Liver (tissue), 9 donors: Measurements from ENCODE around the gene ETS2. TPM values are rescaled to one million over a fixed set of nuclear protein-coding genes. Genes with fewer than 3 reads are reported as not detected.

Source experiments
- DNase-seq: peaks from one replicate; pipeline ENCODE4 v3.0.0-alpha.2; 2017; ENCODE audit warnings: low spot score
- H3K27ac ChIP-seq, 2 donors: one replicate each; pipeline ENCODE4 v1.7.0; 2013; ENCODE audit warnings: inconsistent platforms in 2 of 2, low read length in 2 of 2, control low read depth in 1 of 2, low read depth in 1 of 2, mild to moderate bottlenecking in 1 of 2
- H3K27me3 ChIP-seq, 4 donors: one replicate each; pipeline versions ENCODE4 v1.6.1 to v1.7.0; 2013; ENCODE audit warnings: low read length in 3 of 4, inconsistent platforms in 1 of 4, mild to moderate bottlenecking in 1 of 4, moderate library complexity in 1 of 4; ENCODE audit not compliant: control insufficient read depth in 4 of 4, insufficient read depth in 4 of 4
- H3K36me3 ChIP-seq, 4 donors: one replicate each; pipeline versions ENCODE4 v1.6.1 to v1.7.0; 2013; ENCODE audit warnings: low read length in 3 of 4, mild to moderate bottlenecking in 3 of 4, low read depth in 1 of 4, moderate library complexity in 1 of 4; ENCODE audit not compliant: control insufficient read depth in 4 of 4, insufficient read depth in 3 of 4
- H3K4me1 ChIP-seq, 4 donors: one replicate each; pipeline versions ENCODE4 v1.6.1 to v1.7.0; 2013; ENCODE audit warnings: low read length in 3 of 4, mild to moderate bottlenecking in 3 of 4, moderate library complexity in 1 of 4; ENCODE audit not compliant: control insufficient read depth in 4 of 4, insufficient read depth in 4 of 4
- H3K4me3 ChIP-seq, 3 donors: one replicate each; pipeline versions ENCODE4 v1.6.1 to v1.7.0; 2013; ENCODE audit warnings: low read length in 3 of 3, control low read depth in 1 of 3, low read depth in 1 of 3, mild to moderate bottlenecking in 1 of 3
- H3K9ac ChIP-seq, 2 donors: one replicate each; pipeline ENCODE4 v1.7.0; 2013; ENCODE audit warnings: low read length in 2 of 2, mild to moderate bottlenecking in 2 of 2, moderate library complexity in 2 of 2, control low read depth in 1 of 2, low read depth in 1 of 2
- H3K9me3 ChIP-seq, 4 donors: one replicate each; pipeline versions ENCODE4 v1.6.1 to v1.7.0; 2013; ENCODE audit warnings: low read length in 3 of 4; ENCODE audit not compliant: control insufficient read depth in 4 of 4
- CTCF ChIP-seq: fragments of 150-350 bp; IDR thresholded peaks from 2 replicates; pipeline ENCODE4 v1.5.1; 2017; ENCODE audit warnings: improper control_type of control experiment, low read depth, low read length; ENCODE audit not compliant: missing input control
- FOXA1 ChIP-seq: IDR thresholded peaks from 2 replicates; pipeline ENCODE4 v1.6.1; 2016; ENCODE audit warnings: antibody characterized with exemption
- FOXA2 ChIP-seq: IDR thresholded peaks from 2 replicates; pipeline ENCODE4 v1.6.1; 2016; ENCODE audit warnings: antibody characterized with exemption
- GABPA ChIP-seq, 2 donors: IDR thresholded peaks in 1 of 2; conservative IDR thresholded peaks in 1 of 2; 2 replicates each; pipeline ENCODE4 v1.6.1; 2016; ENCODE audit warnings: antibody characterized with exemption in 2 of 2, mild to moderate bottlenecking in 1 of 2, moderate library complexity in 1 of 2
- HNF4G ChIP-seq: IDR thresholded peaks from 2 replicates; pipeline ENCODE4 v1.6.1; 2016; ENCODE audit warnings: antibody characterized with exemption
- JUND ChIP-seq, 2 donors: IDR thresholded peaks; 2 replicates each; pipeline ENCODE4 v1.6.1; 2016; ENCODE audit warnings: antibody characterized with exemption in 2 of 2
- RAD21 ChIP-seq, 2 donors: IDR thresholded peaks; 2 replicates each; pipeline ENCODE4 v1.6.1; 2016; ENCODE audit warnings: antibody characterized with exemption in 2 of 2, mild to moderate bottlenecking in 2 of 2
- RXRA ChIP-seq, 2 donors: IDR thresholded peaks; 2 replicates each; pipeline ENCODE4 v1.6.1; 2017 to 2018; ENCODE audit warnings: antibody characterized with exemption in 2 of 2, mild to moderate bottlenecking in 1 of 2
- SP1 ChIP-seq: IDR thresholded peaks from 2 replicates; pipeline ENCODE4 v1.6.1; 2018; ENCODE audit warnings: antibody characterized with exemption, mild to moderate bottlenecking
- TAF1 ChIP-seq: conservative IDR thresholded peaks from 2 replicates; pipeline ENCODE4 v1.6.1; 2016; ENCODE audit warnings: antibody characterized with exemption, mild to moderate bottlenecking
- YY1 ChIP-seq: IDR thresholded peaks from 2 replicates; pipeline ENCODE4 v1.6.1; 2016; ENCODE audit warnings: antibody characterized with exemption, mild to moderate bottlenecking
- WGBS: extraction: QIAGEN DNeasy Blood & Tissue Kit; methylation state at CpG from one replicate; pipeline ENCODE4 v1.1.7; 2013; 5-methylcytosine and 5-hydroxymethylcytosine counted together
- polyA plus RNA-seq, 2 donors: library from polyadenylated mRNA; stranded (reverse) in 1 of 2; unstranded in 1 of 2; fragments of 200-250 nt in 1 of 2; fragments of >200 nt in 1 of 2; fragmentation: Nextera tagmentation in 1 of 2; extraction: Ambion mirVana in 1 of 2; gene quantifications; one replicate each; pipeline versions ENCODE4 v1.2.1 to v1.2.3, GENCODE V29; 2013 to 2015
- total RNA-seq, 2 donors: library from RNA; depleted of rRNA; stranded (reverse); fragments of >200 nt; gene quantifications; one replicate each; pipeline ENCODE4 v1.2.3, GENCODE V29; 2014
- TF ChIP-seq, protein P1 (sequence below): IDR thresholded peaks from 2 replicates; pipeline ENCODE4 v1.6.1; 2016; ENCODE audit warnings: antibody characterized with exemption
- TF ChIP-seq, protein P2 (sequence below): IDR thresholded peaks from 2 replicates; pipeline ENCODE4 v1.6.1; 2016; ENCODE audit warnings: antibody characterized with exemption
- donor health status: healthy.
- donor health status: healthy.
- donor health status: healthy.
- donor health status: healthy.
- donor health status: healthy.

Gene ETS2
- total and polyA plus RNA-seq, 4 donors = 20.2 to 90.7 (median 41.8) TPM

DNA sequence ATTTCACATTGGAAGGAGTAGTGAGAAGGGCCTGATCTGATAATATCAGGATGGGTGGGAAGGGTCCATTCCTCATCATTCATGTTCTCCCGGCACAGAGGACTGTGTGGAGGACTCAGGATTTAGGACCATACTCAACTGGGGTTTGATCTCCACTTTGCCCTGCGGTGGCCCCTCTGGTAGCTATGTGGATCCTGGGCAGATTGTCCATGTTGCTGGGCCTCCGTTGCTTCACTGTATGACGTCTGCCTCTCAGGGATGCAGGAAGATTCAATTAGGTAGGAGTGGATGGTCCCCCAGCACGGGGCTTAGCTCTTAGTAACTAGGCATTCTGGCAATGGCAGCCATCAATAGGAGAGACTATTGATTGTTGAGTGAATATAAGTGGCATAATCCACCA lies 2.3 kb downstream of the ETS2 start:
- no peaks in the 10 kb centered on the region for H3K27me3 ChIP-seq
- peaks cover 4 to 30% (median 17%) of the 10 kb centered on the region in 4 donors for H3K36me3 ChIP-seq
- no peak for DNase-seq
- TF ChIP-seq YY1 (peak; percentile 52), TAF1 (peak; percentile 11), FOXA2 (no peak), HNF4G (no peak), RAD21 (IDR thresholded peaks at IDR 0.05) (no peak), JUND (IDR thresholded peaks at IDR 0.05) (no peak)
- H3K9ac ChIP-seq = peak overlapping the region; percentile 99 to 100
- H3K9me3 ChIP-seq = no peaks in the 10 kb centered on the region
- H3K4me3 ChIP-seq = peak overlapping the region; percentile 75 to 93 (median 92)
- H3K4me1 ChIP-seq = peaks cover 4 to 33% (median 16%) of the 10 kb centered on the region in 4 donors
- 39% methylated on average over 5 of the region's 5 CpGs for WGBS
- peak overlapping the region; percentile 95 to 99 for H3K27ac ChIP-seq

- WGBS = 58% methylated on average over 2 of the region's 2 CpGs
- H3K9ac ChIP-seq = peak overlapping the region; percentile 30 to 100
- H3K27me3 ChIP-seq = no peaks in the 10 kb centered on the region
- no peak for DNase-seq
- TF ChIP-seq YY1 (peak; percentile 34), RAD21 (IDR thresholded peaks at IDR 0.05) (no peak)
- peak overlapping the region; percentile 75 to 93 (median 92) for H3K4me3 ChIP-seq
- peaks cover 11 to 43% (median 30%) of the 10 kb centered on the region in 4 donors for H3K36me3 ChIP-seq
- H3K9me3 ChIP-seq = no peaks in the 10 kb centered on the region
- peak overlapping the region; percentile 95 to 99 for H3K27ac ChIP-seq
- peaks cover 4 to 33% (median 16%) of the 10 kb centered on the region in 4 donors for H3K4me1 ChIP-seq
These were observed 3.6 kb downstream of the ETS2 start for GRCh38 chr21:38809198-38809878.

DNA sequence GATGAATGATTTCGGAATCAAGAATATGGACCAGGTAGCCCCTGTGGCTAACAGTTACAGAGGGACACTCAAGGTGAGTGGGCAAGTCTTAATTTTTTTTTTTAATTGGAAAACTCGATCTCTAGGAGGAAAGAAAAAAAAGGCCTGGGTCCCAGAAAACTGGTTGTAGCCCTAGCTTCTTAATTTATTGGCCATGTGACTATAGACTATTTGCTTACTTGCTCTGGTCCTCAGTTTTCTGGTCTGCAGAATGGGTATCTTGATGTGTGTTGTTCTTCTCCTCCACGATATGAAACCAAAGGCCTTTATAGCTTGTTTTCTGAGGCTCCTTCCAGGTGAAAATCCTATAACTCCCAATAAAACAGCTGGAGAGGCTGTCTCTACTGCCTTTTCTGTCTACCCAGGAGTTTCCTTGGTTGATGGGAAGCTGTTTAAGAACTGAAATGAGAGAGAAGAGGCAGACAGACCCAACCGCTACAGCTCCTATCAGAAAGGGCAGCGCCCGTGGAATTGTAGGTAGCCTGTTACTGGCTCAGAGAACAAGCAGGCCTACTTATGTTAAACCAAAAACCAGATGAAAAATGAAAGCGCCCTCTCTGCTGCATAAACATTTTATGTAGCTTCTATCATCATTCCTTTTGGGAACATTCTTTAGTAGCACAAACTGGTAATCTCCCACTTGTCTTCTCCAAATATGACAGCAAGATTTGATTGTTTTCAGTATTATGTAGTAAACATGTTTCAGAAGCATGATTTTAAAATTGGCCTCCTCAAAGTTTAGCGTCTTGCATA lies 4.5 kb downstream of the ETS2 start:
- no peak for TF ChIP-seq GABPA (IDR thresholded peaks at IDR 0.05 in 1 of 2, conservative IDR thresholded peaks at IDR 0.05 in 1 of 2)
- TF ChIP-seq, protein P1, sequence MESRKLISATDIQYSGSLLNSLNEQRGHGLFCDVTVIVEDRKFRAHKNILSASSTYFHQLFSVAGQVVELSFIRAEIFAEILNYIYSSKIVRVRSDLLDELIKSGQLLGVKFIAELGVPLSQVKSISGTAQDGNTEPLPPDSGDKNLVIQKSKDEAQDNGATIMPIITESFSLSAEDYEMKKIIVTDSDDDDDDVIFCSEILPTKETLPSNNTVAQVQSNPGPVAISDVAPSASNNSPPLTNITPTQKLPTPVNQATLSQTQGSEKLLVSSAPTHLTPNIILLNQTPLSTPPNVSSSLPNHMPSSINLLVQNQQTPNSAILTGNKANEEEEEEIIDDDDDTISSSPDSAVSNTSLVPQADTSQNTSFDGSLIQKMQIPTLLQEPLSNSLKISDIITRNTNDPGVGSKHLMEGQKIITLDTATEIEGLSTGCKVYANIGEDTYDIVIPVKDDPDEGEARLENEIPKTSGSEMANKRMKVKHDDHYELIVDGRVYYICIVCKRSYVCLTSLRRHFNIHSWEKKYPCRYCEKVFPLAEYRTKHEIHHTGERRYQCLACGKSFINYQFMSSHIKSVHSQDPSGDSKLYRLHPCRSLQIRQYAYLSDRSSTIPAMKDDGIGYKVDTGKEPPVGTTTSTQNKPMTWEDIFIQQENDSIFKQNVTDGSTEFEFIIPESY = peak; percentile 8
- WGBS = 71% methylated on average over 8 of the region's 8 CpGs
- Histone ChIP-seq H3K27ac (peak overlapping the region; percentile 95 to 99), H3K9ac (peak overlapping the region; percentile 30 to 100), H3K4me3 (peak overlapping the region in 2 of 3 donors; percentile 16 to 27), H3K36me3 (peaks cover 16 to 52% (median 39%) of the 10 kb centered on the region in 4 donors), H3K27me3 (no peaks in the 10 kb centered on the region), H3K9me3 (no peaks in the 10 kb centered on the region), H3K4me1 (peaks cover 4 to 28% (median 12%) of the 10 kb centered on the region in 4 donors)
- no peak for DNase-seq

DNA sequence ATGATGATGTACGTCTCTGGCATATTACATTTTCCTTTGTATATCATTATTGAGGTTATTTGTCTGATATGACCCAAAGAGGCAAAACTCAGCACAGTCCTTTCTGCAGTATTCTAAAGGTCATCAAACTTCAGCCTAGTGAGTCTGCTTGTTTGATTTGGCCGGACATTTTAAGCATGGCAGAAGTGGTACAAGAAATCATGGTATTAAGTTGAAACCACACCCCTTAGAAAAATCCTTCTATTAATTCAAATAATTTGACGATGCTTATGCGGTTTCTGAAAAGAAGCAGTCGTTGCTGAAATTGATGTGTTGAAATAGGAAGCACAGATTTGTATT lies 5.1 kb downstream of the ETS2 start:
- Histone ChIP-seq H3K27ac (peak overlapping the region; percentile 95 to 99), H3K9me3 (no peaks in the 10 kb centered on the region), H3K4me1 (peaks cover 4 to 28% (median 12%) of the 10 kb centered on the region in 4 donors), H3K9ac (peak overlapping the region; percentile 30 to 100), H3K27me3 (no peaks in the 10 kb centered on the region), H3K36me3 (peaks cover 16 to 55% (median 41%) of the 10 kb centered on the region in 4 donors), H3K4me3 (peak overlapping the region in 1 of 3 donors; percentile 8)
- WGBS = 15% methylated on average over 5 of the region's 5 CpGs
- no peak for DNase-seq
- TF ChIP-seq SP1 (peak; percentile 31), HNF4G (no peak), CTCF (no peak), FOXA2 (no peak), FOXA1 (no peak), RXRA (IDR thresholded peaks at IDR 0.05) (peak; percentile 71), YY1 (peak; percentile 82), TAF1 (no peak)
- TF ChIP-seq, protein P2, sequence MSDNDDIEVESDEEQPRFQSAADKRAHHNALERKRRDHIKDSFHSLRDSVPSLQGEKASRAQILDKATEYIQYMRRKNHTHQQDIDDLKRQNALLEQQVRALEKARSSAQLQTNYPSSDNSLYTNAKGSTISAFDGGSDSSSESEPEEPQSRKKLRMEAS = peak; percentile 7
